Pancreas (tissue), 10 donors: ENCODE results near the gene LASP1NB.
A peak's percentile ranks its signal among the peaks of the same experiment; 100 is the strongest.

Experiments
- ATAC-seq, 4 donors: fragments of 200-7000 bp; cut with Tn5 transposase; one replicate each; pipeline versions ENCODE4 v1.8.0 to v1.9.1; 2020; ENCODE audit warnings: mild to moderate bottlenecking in 4 of 4, moderate library complexity in 4 of 4
- DNase-seq, 6 donors: peaks; one replicate each; pipeline ENCODE4 v3.0.0-alpha.2; 2020
- FAIRE-seq: peaks from 2 replicates; lab custom pipeline; 2012; peaks lifted over from hg19 to GRCh38; lab: Jason Lieb, UNC
- H3K27ac ChIP-seq, 4 donors: fragments of 200-600 bp; sonication (generic); 1 replicate in 3 of 4; 2 replicates in 1 of 4; pipeline versions ENCODE4 v1.5.0 to v1.8.0; 2020
- H3K27me3 ChIP-seq, 4 donors: fragments of 200-600 bp; one replicate each; pipeline ENCODE4 v1.8.0; 2021
- H3K36me3 ChIP-seq, 3 donors: fragments of 200-600 bp; sonication (generic) in 1 of 3; one replicate each; pipeline versions ENCODE4 v1.5.0 to v1.8.0; 2020 to 2021
- H3K4me1 ChIP-seq, 3 donors: fragments of 200-600 bp; one replicate each; pipeline ENCODE4 v1.8.0; 2021
- H3K4me3 ChIP-seq, 4 donors: fragments of 200-600 bp; sonication (generic) in 2 of 4; one replicate each; pipeline versions ENCODE4 v1.5.0 to v1.8.0; 2020 to 2021
- H3K9me3 ChIP-seq, 4 donors: fragments of 200-600 bp; one replicate each; pipeline ENCODE4 v1.8.0; 2021
- CTCF ChIP-seq, 4 donors: fragments of 200-600 bp; sonication (generic) in 3 of 4; IDR thresholded peaks; one replicate each; pipeline versions ENCODE4 v1.5.0 to v1.8.0; 2021; ENCODE audit warnings: antibody characterized with exemption in 4 of 4
- WGBS, 2 donors: extraction: QIAGEN DNeasy Blood & Tissue Kit; methylation state at CpG; one replicate each; pipeline ENCODE4 v1.1.7; 2013; 5-methylcytosine and 5-hydroxymethylcytosine counted together
- intact Hi-C, 3 donors: fragments of 100-400 bp; cut with DNase I; formaldehyde crosslinking; loops; one replicate each; pipeline versions ENCODE4 v1.11.1 to v1.14.2; 2022
- donor health status: healthy with polysubstance abuse.
- donor health status: DM: no; HTN: no; CAD: no; lungs with moderate emphysema.
- donor health status: DM: no; HTN: no; CAD: no.
- donor health status: control.
- donor health status: control.
- donor health status: Bipolar disorder and iron deficiency.
- donor health status: DM: yes; HTN: yes; CAD: no.
- donor health status: DM: no; HTN: no; CAD: no.
- donor health status: DM: no; HTN: no; CAD: no.
- donor health status: DM: yes; HTN: yes; CAD: no.

Gene LASP1NB

GRCh38 chr17:38882870-38883269, 42.5 kb upstream of the LASP1NB start:
- ATAC-seq (no peak), FAIRE-seq (no peak), DNase-seq (no peak)
- WGBS, 2 donors = 86 to 94% methylated on average over 2 of the region's 2 CpGs
- Histone ChIP-seq H3K36me3 (peaks cover 0 to 18% (median 0%) of the 10 kb centered on the region in 3 donors), H3K4me3 (no peak overlapping the region), H3K27ac (peak overlapping the region in 1 of 4 donors; percentile 27), H3K27me3 (no peaks in the 10 kb centered on the region), H3K9me3 (no peaks in the 10 kb centered on the region), H3K4me1 (peaks cover 28 to 45% (median 41%) of the 10 kb centered on the region in 3 donors)
- no peak for TF ChIP-seq CTCF (IDR thresholded peaks at IDR 0.05)
- intact Hi-C loops = loop anchor here in 1 of 3 donors (5.0 kb wide), 1 partner anchor 34 kb away; no protein-coding TSS in a partner anchor

GRCh38 chr17:38883592-38884526, 41.6 kb upstream of the LASP1NB start:
- FAIRE-seq (no peak), DNase-seq (no peak), ATAC-seq (no peak)
- Histone ChIP-seq H3K9me3 (no peaks in the 10 kb centered on the region), H3K4me1 (peaks cover 28 to 45% (median 41%) of the 10 kb centered on the region in 3 donors), H3K27me3 (no peaks in the 10 kb centered on the region), H3K4me3 (no peak overlapping the region), H3K36me3 (peaks cover 0 to 13% (median 0%) of the 10 kb centered on the region in 3 donors), H3K27ac (peak overlapping the region in 2 of 4 donors; percentile 17 to 27)
- WGBS, 2 donors = 75 to 78% methylated on average over 17 to 19 of the region's 19 CpGs
- TF ChIP-seq CTCF (IDR thresholded peaks at IDR 0.05) = no peak
- intact Hi-C loops = loop anchor here in 1 of 3 donors (5.0 kb wide), 1 partner anchor 33 kb away; no protein-coding TSS in a partner anchor

GRCh38 chr17:38885044-38885727, 40.2 kb upstream of the LASP1NB start:
- intact Hi-C loops = no loop called here
- no peak overlapping the region for H3K27ac ChIP-seq
- H3K36me3 ChIP-seq = peaks cover 0 to 15% (median 0%) of the 10 kb centered on the region in 3 donors
- no peaks in the 10 kb centered on the region for H3K9me3 ChIP-seq
- FAIRE-seq (no peak), DNase-seq (peak in 4 of 6 donors; percentile 50 to 69 (median 60)), ATAC-seq (peak; percentile 73 to 84 (median 80))
- H3K27me3 ChIP-seq = no peaks in the 10 kb centered on the region
- TF ChIP-seq CTCF (IDR thresholded peaks at IDR 0.05) = no peak
- H3K4me1 ChIP-seq = peaks cover 25 to 37% (median 30%) of the 10 kb centered on the region in 3 donors
- WGBS, 2 donors = 36 to 41% methylated on average over 9 of the region's 9 CpGs
- H3K4me3 ChIP-seq = peak overlapping the region in 1 of 4 donors; percentile 5

- Histone ChIP-seq H3K27ac (no peak overlapping the region), H3K4me1 (peaks cover 18 to 29% (median 22%) of the 10 kb centered on the region in 3 donors), H3K36me3 (peaks cover 0 to 23% (median 0%) of the 10 kb centered on the region in 3 donors), H3K9me3 (no peaks in the 10 kb centered on the region), H3K4me3 (no peak overlapping the region), H3K27me3 (no peaks in the 10 kb centered on the region)
- no peak for DNase-seq
- peak; percentile 9 to 34 (median 24) for ATAC-seq
- no peak for FAIRE-seq
- 27 to 28% methylated on average over 11 of the region's 11 CpGs for WGBS, 2 donors
- TF ChIP-seq CTCF (IDR thresholded peaks at IDR 0.05) = no peak
- intact Hi-C loops = no loop called here
These were observed 39.4 kb upstream of the LASP1NB start for GRCh38 chr17:38885728-38886642.
